ENCODE results near the gene S100G. TPM values are rescaled to one million over a fixed set of nuclear protein-coding genes. Genes with fewer than 3 reads are reported as not detected.
A peak's percentile ranks its signal among the peaks of the same experiment; 100 is the strongest.

S100G gene
- total and polyA plus RNA-seq, 3 experiments from 2014 or later, result not detected

GRCh38 chrX:16635040-16635439 is 14.9 kb upstream of the S100G start:
- peaks cover 0 to 20% (median 2%) of the 10 kb centered on the region in 3 donors for H3K36me3 Mint-ChIP-seq
- Histone ChIP-seq H3K27me3 (ENCODE audit: insufficient read depth, low read length, poor library complexity, severe bottlenecking) (no peaks in the 10 kb centered on the region), H3K36me3 (ENCODE audit: insufficient read depth, low read length) (no peaks in the 10 kb centered on the region), H3K9me3 (ENCODE audit: low read length) (no peaks in the 10 kb centered on the region), H3K27ac (ENCODE audit: low read depth, low read length) (no peak overlapping the region), H3K4me3 (ENCODE audit: low read length) (no peak overlapping the region), H3K4me1 (ENCODE audit: insufficient read depth, low read length) (no peaks in the 10 kb centered on the region)
- H3K27ac Mint-ChIP-seq, result no peak overlapping the region
- DNase-seq, result no peak
- H3K9me3 Mint-ChIP-seq, result peaks cover 0 to 2% (median 0%) of the 10 kb centered on the region in 5 donors
- CTCF ChIA-PET, result no interaction called here
- POLR2A ChIA-PET, result no interaction called here
- H3K4me1 Mint-ChIP-seq, result no peaks in the 10 kb centered on the region
- no peak overlapping the region for H3K4me3 Mint-ChIP-seq
- peaks cover 0 to 4% of the 10 kb centered on the region in 2 donors for H3K27me3 Mint-ChIP-seq

DNA sequence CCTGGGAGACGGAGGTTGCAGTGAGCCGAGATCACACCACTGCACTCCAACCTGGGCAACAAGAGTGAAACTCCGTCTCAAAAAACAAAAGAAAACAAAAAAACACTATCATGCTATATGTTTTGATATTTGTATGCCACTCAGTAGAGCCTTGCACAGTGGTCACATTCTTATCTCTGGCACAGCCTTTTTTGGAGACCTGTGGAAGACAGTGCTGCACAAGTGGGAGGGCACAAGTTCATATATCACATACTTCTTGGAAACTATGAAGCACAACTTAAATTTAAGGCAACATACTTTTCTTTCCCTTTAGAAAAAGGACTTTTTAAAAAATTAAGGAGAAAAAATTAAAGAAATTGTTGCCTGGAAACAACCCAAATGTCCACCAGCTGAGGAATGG is 14.4 kb upstream of the S100G start:
- no peaks in the 10 kb centered on the region for H3K27me3 ChIP-seq (ENCODE audit: insufficient read depth, low read length, poor library complexity, severe bottlenecking)
- ChIA-PET CTCF (no interaction called here), POLR2A (no interaction called here)
- H3K4me1 ChIP-seq (ENCODE audit: insufficient read depth, low read length), result no peaks in the 10 kb centered on the region
- no peak for DNase-seq
- Mint-ChIP-seq H3K9me3 (peaks cover 0 to 2% (median 0%) of the 10 kb centered on the region in 5 donors), H3K4me1 (no peaks in the 10 kb centered on the region), H3K27ac (no peak overlapping the region), H3K27me3 (peaks cover 0 to 4% of the 10 kb centered on the region in 2 donors), H3K4me3 (no peak overlapping the region), H3K36me3 (peaks cover 0 to 20% (median 2%) of the 10 kb centered on the region in 3 donors)
- no peak overlapping the region for H3K4me3 ChIP-seq (ENCODE audit: low read length)
- no peak overlapping the region for H3K27ac ChIP-seq (ENCODE audit: low read depth, low read length)
- H3K9me3 ChIP-seq (ENCODE audit: low read length), result no peaks in the 10 kb centered on the region
- no peaks in the 10 kb centered on the region for H3K36me3 ChIP-seq (ENCODE audit: insufficient read depth, low read length)

GRCh38 chrX:16638533-16638932 is 11.4 kb upstream of the S100G start:
- POLR2A ChIA-PET, result no interaction called here
- DNase-seq, result no peak
- H3K4me3 Mint-ChIP-seq, result no peak overlapping the region
- H3K27ac ChIP-seq (ENCODE audit: low read depth, low read length), result no peak overlapping the region
- no peaks in the 10 kb centered on the region for H3K36me3 ChIP-seq (ENCODE audit: insufficient read depth, low read length)
- no peaks in the 10 kb centered on the region for H3K4me1 ChIP-seq (ENCODE audit: insufficient read depth, low read length)
- no peaks in the 10 kb centered on the region for H3K4me1 Mint-ChIP-seq
- no peaks in the 10 kb centered on the region for H3K27me3 ChIP-seq (ENCODE audit: insufficient read depth, low read length, poor library complexity, severe bottlenecking)
- peaks cover 0 to 2% (median 0%) of the 10 kb centered on the region in 5 donors for H3K9me3 Mint-ChIP-seq
- no peak overlapping the region for H3K27ac Mint-ChIP-seq
- peaks cover 0 to 16% (median 2%) of the 10 kb centered on the region in 3 donors for H3K36me3 Mint-ChIP-seq
- H3K27me3 Mint-ChIP-seq, result peaks cover 0 to 4% of the 10 kb centered on the region in 2 donors
- CTCF ChIA-PET, result interaction anchor here (0.6 kb wide), 1 partner anchor 438 kb away, joined by 3 read pairs; no protein-coding TSS in a partner anchor
- no peaks in the 10 kb centered on the region for H3K9me3 ChIP-seq (ENCODE audit: low read length)
- no peak overlapping the region for H3K4me3 ChIP-seq (ENCODE audit: low read length)

DNA sequence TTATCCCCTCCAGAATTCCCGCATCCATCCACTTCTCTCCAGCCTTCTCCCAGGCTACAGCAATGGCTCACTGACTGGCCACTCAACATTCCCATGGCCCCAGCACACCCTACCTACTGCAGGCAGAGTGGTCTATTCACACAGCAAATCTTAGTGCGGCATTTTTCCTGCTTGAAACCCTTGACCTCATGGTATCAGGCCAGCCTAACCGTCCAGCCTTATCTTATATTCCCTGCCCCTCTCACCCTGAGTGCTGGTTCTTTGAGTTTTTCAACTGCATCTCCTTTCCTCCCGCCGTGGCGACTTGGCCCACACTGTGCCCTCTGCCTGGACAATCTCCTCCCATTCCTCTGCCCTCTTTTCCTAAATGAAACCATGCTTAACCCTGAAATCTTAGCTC is 10.0 kb upstream of the S100G start:
- no peaks in the 10 kb centered on the region for H3K27me3 ChIP-seq (ENCODE audit: insufficient read depth, low read length, poor library complexity, severe bottlenecking)
- Mint-ChIP-seq H3K36me3 (peaks cover 0 to 14% (median 2%) of the 10 kb centered on the region in 3 donors), H3K4me3 (no peak overlapping the region), H3K27ac (peak overlapping the region in 1 of 8 donors; percentile 18), H3K27me3 (peaks cover 0 to 6% of the 10 kb centered on the region in 2 donors), H3K4me1 (no peaks in the 10 kb centered on the region), H3K9me3 (peaks cover 0 to 2% (median 0%) of the 10 kb centered on the region in 5 donors)
- ChIA-PET POLR2A (no interaction called here), CTCF (no interaction called here)
- H3K27ac ChIP-seq (ENCODE audit: low read depth, low read length), result no peak overlapping the region
- no peaks in the 10 kb centered on the region for H3K9me3 ChIP-seq (ENCODE audit: low read length)
- DNase-seq, result no peak
- no peaks in the 10 kb centered on the region for H3K36me3 ChIP-seq (ENCODE audit: insufficient read depth, low read length)
- no peak overlapping the region for H3K4me3 ChIP-seq (ENCODE audit: low read length)
- no peaks in the 10 kb centered on the region for H3K4me1 ChIP-seq (ENCODE audit: insufficient read depth, low read length)

GRCh38 chrX:16640823-16641222 is 9.1 kb upstream of the S100G start:
- no peaks in the 10 kb centered on the region for H3K4me1 Mint-ChIP-seq

DNA sequence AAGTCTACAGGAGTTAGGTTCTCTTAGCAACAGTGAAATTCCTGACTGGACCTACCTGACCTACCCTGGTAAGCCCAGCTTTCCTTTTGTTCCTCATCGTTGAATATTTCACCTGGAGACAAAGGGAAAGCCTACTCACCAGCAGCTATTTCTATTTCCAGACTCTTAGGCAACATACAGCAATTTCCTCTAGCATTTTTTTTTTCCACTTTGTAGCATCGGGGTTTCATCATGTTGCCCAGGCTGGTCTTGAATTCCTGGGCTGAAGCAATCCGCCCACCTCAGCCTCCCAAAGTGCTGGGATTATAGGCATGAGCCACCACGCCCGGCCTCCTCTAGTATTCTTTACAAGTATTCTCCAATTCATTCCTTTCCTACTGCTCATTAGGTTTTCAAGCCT is 6.8 kb upstream of the S100G start:
- no peaks in the 10 kb centered on the region for H3K4me1 ChIP-seq (ENCODE audit: insufficient read depth, low read length)
- no peak for DNase-seq
- H3K27ac ChIP-seq (ENCODE audit: low read depth, low read length), result no peak overlapping the region
- no peak overlapping the region for H3K4me3 Mint-ChIP-seq
- H3K27me3 ChIP-seq (ENCODE audit: insufficient read depth, low read length, poor library complexity, severe bottlenecking), result no peaks in the 10 kb centered on the region
- H3K27ac Mint-ChIP-seq, result no peak overlapping the region
- no peaks in the 10 kb centered on the region for H3K36me3 ChIP-seq (ENCODE audit: insufficient read depth, low read length)
- H3K9me3 ChIP-seq (ENCODE audit: low read length), result no peaks in the 10 kb centered on the region
- H3K9me3 Mint-ChIP-seq, result no peaks in the 10 kb centered on the region
- peaks cover 0 to 17% (median 2%) of the 10 kb centered on the region in 3 donors for H3K36me3 Mint-ChIP-seq
- H3K4me1 Mint-ChIP-seq, result no peaks in the 10 kb centered on the region
- CTCF ChIA-PET, result no interaction called here
- H3K27me3 Mint-ChIP-seq, result peaks cover 0 to 5% of the 10 kb centered on the region in 2 donors
- H3K4me3 ChIP-seq (ENCODE audit: low read length), result no peak overlapping the region
- POLR2A ChIA-PET, result no interaction called here

More at GRCh38 chrX:16640823-16641222, 9.1 kb upstream of the S100G start:
- H3K27ac ChIP-seq (ENCODE audit: low read depth, low read length), result no peak overlapping the region
- no peak for DNase-seq
- no peak overlapping the region for H3K4me3 ChIP-seq (ENCODE audit: low read length)
- H3K4me1 ChIP-seq (ENCODE audit: insufficient read depth, low read length), result no peaks in the 10 kb centered on the region
- ChIA-PET POLR2A (no interaction called here), CTCF (no interaction called here)
- no peak overlapping the region for H3K4me3 Mint-ChIP-seq
- H3K36me3 Mint-ChIP-seq, result peaks cover 0 to 15% (median 2%) of the 10 kb centered on the region in 3 donors
- H3K27me3 Mint-ChIP-seq, result peaks cover 0 to 5% of the 10 kb centered on the region in 2 donors
- peaks cover 0 to 1% (median 0%) of the 10 kb centered on the region in 5 donors for H3K9me3 Mint-ChIP-seq
- peak overlapping the region in 1 of 8 donors; percentile 56 for H3K27ac Mint-ChIP-seq
- no peaks in the 10 kb centered on the region for H3K9me3 ChIP-seq (ENCODE audit: low read length)
- H3K27me3 ChIP-seq (ENCODE audit: insufficient read depth, low read length, poor library complexity, severe bottlenecking), result no peaks in the 10 kb centered on the region
- H3K36me3 ChIP-seq (ENCODE audit: insufficient read depth, low read length), result no peaks in the 10 kb centered on the region

- Mint-ChIP-seq H3K4me3 (no peak overlapping the region), H3K4me1 (no peaks in the 10 kb centered on the region), H3K27ac (no peak overlapping the region), H3K9me3 (no peaks in the 10 kb centered on the region), H3K36me3 (peaks cover 0 to 13% (median 0%) of the 10 kb centered on the region in 3 donors), H3K27me3 (peaks cover 0 to 4% of the 10 kb centered on the region in 2 donors)
- no peaks in the 10 kb centered on the region for H3K4me1 ChIP-seq (ENCODE audit: insufficient read depth, low read length)
- H3K9me3 ChIP-seq (ENCODE audit: low read length), result no peaks in the 10 kb centered on the region
- H3K36me3 ChIP-seq (ENCODE audit: insufficient read depth, low read length), result no peaks in the 10 kb centered on the region
- no peaks in the 10 kb centered on the region for H3K27me3 ChIP-seq (ENCODE audit: insufficient read depth, low read length, poor library complexity, severe bottlenecking)
- ChIA-PET POLR2A (no interaction called here), CTCF (no interaction called here)
- H3K4me3 ChIP-seq (ENCODE audit: low read length), result no peak overlapping the region
- no peak for DNase-seq
- H3K27ac ChIP-seq (ENCODE audit: low read depth, low read length), result no peak overlapping the region
These were observed 3.4 kb upstream of the S100G start for GRCh38 chrX:16646366-16647138.

DNA sequence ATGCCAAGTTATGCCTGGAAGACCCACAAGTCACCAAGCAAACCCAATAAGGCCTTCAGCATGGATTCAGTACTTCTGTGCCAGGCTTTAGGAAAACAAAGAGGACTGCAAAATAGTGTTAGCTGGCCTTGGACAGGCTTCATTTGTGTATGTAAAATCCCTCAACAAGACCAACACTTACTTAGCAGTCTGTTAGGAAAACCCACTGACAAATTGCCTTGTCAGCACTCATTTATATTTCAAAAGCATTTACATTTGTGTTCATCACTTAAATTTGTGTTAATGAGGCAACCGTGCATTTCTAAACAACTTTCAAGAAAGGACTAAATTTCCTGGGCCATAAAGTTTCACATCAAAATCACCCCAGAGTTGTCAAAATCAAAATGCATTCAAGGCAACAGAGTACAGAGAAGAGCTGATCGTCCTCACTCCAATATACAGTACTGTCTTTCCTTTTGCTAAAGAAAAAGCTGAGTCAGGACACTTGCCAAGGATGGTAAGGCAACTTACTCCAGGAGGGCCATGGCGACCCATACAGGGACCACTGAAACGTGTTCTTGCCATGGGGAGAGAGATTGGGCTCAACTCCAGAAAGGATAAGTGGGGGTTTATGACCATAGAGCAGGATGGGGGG is 1.6 kb downstream of the S100G start:
- ChIA-PET POLR2A (no interaction called here), CTCF (no interaction called here)
- Mint-ChIP-seq H3K9me3 (peaks cover 0 to 1% (median 0%) of the 10 kb centered on the region in 5 donors), H3K4me1 (no peaks in the 10 kb centered on the region), H3K27ac (peak overlapping the region in 1 of 8 donors; percentile 8), H3K4me3 (no peak overlapping the region), H3K36me3 (peaks cover 0 to 14% (median 4%) of the 10 kb centered on the region in 3 donors), H3K27me3 (peaks cover 0 to 9% of the 10 kb centered on the region in 2 donors)
- no peaks in the 10 kb centered on the region for H3K9me3 ChIP-seq (ENCODE audit: low read length)
- no peak for DNase-seq
- no peak overlapping the region for H3K4me3 ChIP-seq (ENCODE audit: low read length)
- H3K36me3 ChIP-seq (ENCODE audit: insufficient read depth, low read length), result no peaks in the 10 kb centered on the region
- no peaks in the 10 kb centered on the region for H3K4me1 ChIP-seq (ENCODE audit: insufficient read depth, low read length)
- H3K27me3 ChIP-seq (ENCODE audit: insufficient read depth, low read length, poor library complexity, severe bottlenecking), result no peaks in the 10 kb centered on the region
- no peak overlapping the region for H3K27ac ChIP-seq (ENCODE audit: low read depth, low read length)
